Measurements from ENCODE around the gene ACVR1. TPM values are rescaled to one million over a fixed set of nuclear protein-coding genes. Genes with fewer than 3 reads are reported as not detected.
A peak's percentile ranks its signal among the peaks of the same experiment; 100 is the strongest.

ACVR1 gene
- total and polyA plus RNA-seq, 2 of the 13 experiments (the other 11 are each of a cell fraction or from before 2014, with no cell fraction given): 2.3 to 5.4 TPM

DNA sequence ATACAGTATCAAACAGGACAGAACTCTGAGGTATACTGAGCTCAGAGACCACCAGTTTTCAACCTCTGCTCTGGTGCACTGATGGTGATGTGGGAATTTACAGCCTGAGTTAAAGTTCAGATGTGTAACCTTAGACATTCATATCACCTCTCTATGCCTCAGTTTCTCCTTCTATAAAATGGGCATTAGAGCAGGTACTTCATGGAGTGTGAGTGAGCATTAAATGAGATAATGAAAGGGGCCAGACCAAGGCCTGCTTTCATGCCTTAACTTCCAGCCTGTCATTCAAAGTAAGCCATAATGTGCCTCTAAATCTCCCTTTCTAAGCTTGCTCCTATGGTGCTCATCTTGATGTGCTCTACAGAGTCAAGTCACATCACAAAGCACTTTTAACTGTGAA lies 8.4 kb downstream of the ACVR1 start:
- no peaks in the 10 kb centered on the region for H3K9me3 ChIP-seq (ENCODE audit: low read length)
- intact Hi-C loops (cut with micrococcal nuclease; ENCODE audit: unreplicated experiment) (no loop called here), in situ Hi-C loops (cut with HindIII; ENCODE audit: extremely low pct_ligation_motif_present, low pct_unique_long_range_greater_than_20kb) (no loop called here)
- H2AFZ ChIP-seq (ENCODE audit: low read length): no peak overlapping the region
- ATAC-seq (no peak), DNase-seq (ENCODE audit: low spot score) (no peak), FAIRE-seq (no peak)
- no peaks in the 10 kb centered on the region for H4K20me1 ChIP-seq (ENCODE audit: insufficient read depth, low read length)
- peaks cover 40% of the 10 kb centered on the region for H3K4me1 ChIP-seq (ENCODE audit: insufficient read depth, low read length)
- H3K4me2 ChIP-seq (ENCODE audit: low read depth, low read length): no peak overlapping the region
- H3K4me3 ChIP-seq (replicated peaks in 1 of 3; ENCODE audit: insufficient read depth in 1 of 3, low read depth in 2 of 3, low read length in 3 of 3): no peak overlapping the region
- BruUV-seq (replicated peaks): no TSS peak
- H3K27me3 ChIP-seq (ENCODE audit: control insufficient read depth in 1 of 2, insufficient read depth in 2 of 2, low read length in 2 of 2): no peaks in the 10 kb centered on the region
- no peak overlapping the region for H3K9ac ChIP-seq (ENCODE audit: insufficient read depth, low read depth, low read length)
- POLR2A ChIA-PET: interaction anchor here (3.1 kb wide), 1 partner anchor 8 kb away, joined by 17 read pairs; the partner anchor contains the start of gene ACVR1
- H3K79me2 ChIP-seq (ENCODE audit: insufficient read depth, low read length): peaks cover 4% of the 10 kb centered on the region
- H3K27ac ChIP-seq (ENCODE audit: extremely low read length, insufficient read depth, low read length): no peak overlapping the region
- TF ChIP-seq, protein P1, sequence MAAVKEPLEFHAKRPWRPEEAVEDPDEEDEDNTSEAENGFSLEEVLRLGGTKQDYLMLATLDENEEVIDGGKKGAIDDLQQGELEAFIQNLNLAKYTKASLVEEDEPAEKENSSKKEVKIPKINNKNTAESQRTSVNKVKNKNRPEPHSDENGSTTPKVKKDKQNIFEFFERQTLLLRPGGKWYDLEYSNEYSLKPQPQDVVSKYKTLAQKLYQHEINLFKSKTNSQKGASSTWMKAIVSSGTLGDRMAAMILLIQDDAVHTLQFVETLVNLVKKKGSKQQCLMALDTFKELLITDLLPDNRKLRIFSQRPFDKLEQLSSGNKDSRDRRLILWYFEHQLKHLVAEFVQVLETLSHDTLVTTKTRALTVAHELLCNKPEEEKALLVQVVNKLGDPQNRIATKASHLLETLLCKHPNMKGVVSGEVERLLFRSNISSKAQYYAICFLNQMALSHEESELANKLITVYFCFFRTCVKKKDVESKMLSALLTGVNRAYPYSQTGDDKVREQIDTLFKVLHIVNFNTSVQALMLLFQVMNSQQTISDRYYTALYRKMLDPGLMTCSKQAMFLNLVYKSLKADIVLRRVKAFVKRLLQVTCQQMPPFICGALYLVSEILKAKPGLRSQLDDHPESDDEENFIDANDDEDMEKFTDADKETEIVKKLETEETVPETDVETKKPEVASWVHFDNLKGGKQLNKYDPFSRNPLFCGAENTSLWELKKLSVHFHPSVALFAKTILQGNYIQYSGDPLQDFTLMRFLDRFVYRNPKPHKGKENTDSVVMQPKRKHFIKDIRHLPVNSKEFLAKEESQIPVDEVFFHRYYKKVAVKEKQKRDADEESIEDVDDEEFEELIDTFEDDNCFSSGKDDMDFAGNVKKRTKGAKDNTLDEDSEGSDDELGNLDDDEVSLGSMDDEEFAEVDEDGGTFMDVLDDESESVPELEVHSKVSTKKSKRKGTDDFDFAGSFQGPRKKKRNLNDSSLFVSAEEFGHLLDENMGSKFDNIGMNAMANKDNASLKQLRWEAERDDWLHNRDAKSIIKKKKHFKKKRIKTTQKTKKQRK (IDR thresholded peaks at IDR 0.05; ENCODE audit: low read length): no peak
- peak; percentile 62 for TF ChIP-seq ZNF629 (CRISPR knock-in tag; conservative IDR thresholded peaks at IDR 0.05)
- no peaks in the 10 kb centered on the region for H3K36me3 ChIP-seq (replicated peaks in 1 of 2; ENCODE audit: control insufficient read depth in 1 of 2, insufficient read depth in 2 of 2, low read length in 2 of 2)
- CTCF ChIA-PET (ENCODE audit: low intra/inter-chr PET ratio, low total read pairs): no interaction called here

DNA sequence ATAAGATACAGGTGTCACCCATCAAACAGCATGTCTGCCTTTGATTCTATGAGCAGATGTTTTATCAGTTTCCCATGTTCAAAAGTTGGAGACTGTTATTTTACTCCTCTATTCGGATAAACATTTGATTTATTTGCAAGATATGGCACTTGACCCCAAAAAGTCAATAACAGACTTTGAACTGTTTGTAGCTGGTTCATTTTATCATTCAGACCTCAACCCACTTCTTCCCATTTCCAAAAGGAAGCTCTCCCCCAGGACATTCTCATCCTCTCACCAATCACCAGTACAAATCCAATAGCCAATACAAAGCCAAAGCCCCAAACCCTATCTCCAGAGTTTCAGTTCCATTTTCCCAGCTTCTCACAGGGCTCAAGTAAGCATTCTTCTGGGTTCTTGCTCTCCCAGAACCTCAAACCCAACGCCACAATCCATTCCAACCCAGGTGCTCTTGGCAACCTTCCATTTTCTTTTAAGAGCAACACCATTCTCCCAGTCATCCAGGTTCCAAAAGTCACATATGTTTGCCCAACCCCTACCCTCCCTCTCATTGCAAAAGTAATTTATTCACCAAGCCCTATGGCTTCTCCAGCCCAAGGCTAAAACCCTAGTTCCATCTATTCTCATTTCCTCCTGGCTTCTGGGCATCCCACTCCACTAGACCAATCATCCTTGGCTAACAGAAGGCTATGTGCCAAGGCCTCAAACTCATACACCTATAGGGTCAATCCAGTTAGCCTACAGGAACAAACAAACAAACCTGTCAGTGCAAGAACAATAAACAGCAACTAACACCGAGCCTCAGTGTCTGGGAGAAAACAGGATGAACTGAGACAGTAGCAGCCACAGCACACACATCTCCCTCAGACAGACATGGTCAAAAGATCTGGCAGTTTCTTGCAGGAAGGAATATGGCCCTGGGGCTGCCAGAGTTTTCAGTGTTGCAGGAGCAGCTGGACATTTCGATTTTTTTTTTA lies 9.2 kb downstream of the ACVR1 start:
- Histone ChIP-seq H3K9me3 (ENCODE audit: low read length) (no peaks in the 10 kb centered on the region), H4K20me1 (ENCODE audit: insufficient read depth, low read length) (no peaks in the 10 kb centered on the region), H3K4me1 (ENCODE audit: insufficient read depth, low read length) (peaks cover 33% of the 10 kb centered on the region), H3K27me3 (ENCODE audit: control insufficient read depth in 1 of 2, insufficient read depth in 2 of 2, low read length in 2 of 2) (no peaks in the 10 kb centered on the region), H3K4me3 (replicated peaks in 1 of 3; ENCODE audit: insufficient read depth in 1 of 3, low read depth in 2 of 3, low read length in 3 of 3) (no peak overlapping the region), H3K27ac (ENCODE audit: extremely low read length, insufficient read depth, low read length) (no peak overlapping the region), H3K79me2 (ENCODE audit: insufficient read depth, low read length) (peaks cover 4% of the 10 kb centered on the region), H3K9ac (ENCODE audit: insufficient read depth, low read depth, low read length) (no peak overlapping the region), H2AFZ (ENCODE audit: low read length) (no peak overlapping the region), H3K4me2 (ENCODE audit: low read depth, low read length) (peak overlapping the region; percentile 25), H3K36me3 (replicated peaks in 1 of 2; ENCODE audit: control insufficient read depth in 1 of 2, insufficient read depth in 2 of 2, low read length in 2 of 2) (no peaks in the 10 kb centered on the region)
- ATAC-seq: peak; percentile 88
- in situ Hi-C loops (cut with HindIII; ENCODE audit: extremely low pct_ligation_motif_present, low pct_unique_long_range_greater_than_20kb): no loop called here
- CTCF ChIA-PET (ENCODE audit: low intra/inter-chr PET ratio, low total read pairs): no interaction called here
- peak; percentile 46 for DNase-seq (ENCODE audit: low spot score)
- no peak for FAIRE-seq
- intact Hi-C loops (cut with micrococcal nuclease; ENCODE audit: unreplicated experiment): no loop called here
- 26% methylated on average over 4 of the region's 4 CpGs for WGBS (ENCODE audit: low lambda C conversion rate)
- no TSS peak for BruUV-seq (replicated peaks)
- POLR2A ChIA-PET: interaction anchor here (3.1 kb wide), 1 partner anchor 9 kb away, joined by 17 read pairs; the partner anchor contains the start of gene ACVR1
- no peak for TF ChIP-seq ZNF709 (CRISPR knock-in tag; IDR thresholded peaks at IDR 0.05)
- TF ChIP-seq NFKB2 (CRISPR knock-in tag; IDR thresholded peaks at IDR 0.05; ENCODE audit: borderline replicate concordance): no peak
- TF ChIP-seq RELA (CRISPR knock-in tag; IDR thresholded peaks at IDR 0.05): no peak
- no peak for TF ChIP-seq NCOA1 (CRISPR knock-in tag; IDR thresholded peaks at IDR 0.05)
- no peak for TF ChIP-seq SOX6 (IDR thresholded peaks at IDR 0.05)
- TF ChIP-seq SOX6 (CRISPR knock-in tag; IDR thresholded peaks at IDR 0.05): 0 out of 2 replicates have a peak, but pooled peaks have one; percentile 34
- TF ChIP-seq, protein P2, sequence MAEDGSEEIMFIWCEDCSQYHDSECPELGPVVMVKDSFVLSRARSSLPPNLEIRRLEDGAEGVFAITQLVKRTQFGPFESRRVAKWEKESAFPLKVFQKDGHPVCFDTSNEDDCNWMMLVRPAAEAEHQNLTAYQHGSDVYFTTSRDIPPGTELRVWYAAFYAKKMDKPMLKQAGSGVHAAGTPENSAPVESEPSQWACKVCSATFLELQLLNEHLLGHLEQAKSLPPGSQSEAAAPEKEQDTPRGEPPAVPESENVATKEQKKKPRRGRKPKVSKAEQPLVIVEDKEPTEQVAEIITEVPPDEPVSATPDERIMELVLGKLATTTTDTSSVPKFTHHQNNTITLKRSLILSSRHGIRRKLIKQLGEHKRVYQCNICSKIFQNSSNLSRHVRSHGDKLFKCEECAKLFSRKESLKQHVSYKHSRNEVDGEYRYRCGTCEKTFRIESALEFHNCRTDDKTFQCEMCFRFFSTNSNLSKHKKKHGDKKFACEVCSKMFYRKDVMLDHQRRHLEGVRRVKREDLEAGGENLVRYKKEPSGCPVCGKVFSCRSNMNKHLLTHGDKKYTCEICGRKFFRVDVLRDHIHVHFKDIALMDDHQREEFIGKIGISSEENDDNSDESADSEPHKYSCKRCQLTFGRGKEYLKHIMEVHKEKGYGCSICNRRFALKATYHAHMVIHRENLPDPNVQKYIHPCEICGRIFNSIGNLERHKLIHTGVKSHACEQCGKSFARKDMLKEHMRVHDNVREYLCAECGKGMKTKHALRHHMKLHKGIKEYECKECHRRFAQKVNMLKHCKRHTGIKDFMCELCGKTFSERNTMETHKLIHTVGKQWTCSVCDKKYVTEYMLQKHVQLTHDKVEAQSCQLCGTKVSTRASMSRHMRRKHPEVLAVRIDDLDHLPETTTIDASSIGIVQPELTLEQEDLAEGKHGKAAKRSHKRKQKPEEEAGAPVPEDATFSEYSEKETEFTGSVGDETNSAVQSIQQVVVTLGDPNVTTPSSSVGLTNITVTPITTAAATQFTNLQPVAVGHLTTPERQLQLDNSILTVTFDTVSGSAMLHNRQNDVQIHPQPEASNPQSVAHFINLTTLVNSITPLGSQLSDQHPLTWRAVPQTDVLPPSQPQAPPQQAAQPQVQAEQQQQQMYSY (CRISPR knock-in tag; IDR thresholded peaks at IDR 0.05): no peak
